DMS79 (cell line): Measurements from ENCODE around the gene PRDM15.

Source experiments
- DNase-seq: peaks from one replicate; lab custom pipeline; 2025; lab: John Stamatoyannopoulos, UW

PRDM15 gene

GRCh38 chr21:41907496-41908258 lies 28.5 kb upstream of the PRDM15 start:
- no peak for DNase-seq

- no peak for DNase-seq
Observed at GRCh38 chr21:41906770-41907169, 27.6 kb upstream of the PRDM15 start.

GRCh38 chr21:41903559-41904351 lies 24.6 kb upstream of the PRDM15 start:
- DNase-seq = no peak

- no peak for DNase-seq
Observed at GRCh38 chr21:41902946-41903345, 23.8 kb upstream of the PRDM15 start.

- no peak for DNase-seq
Observed at GRCh38 chr21:41901782-41902181, 22.6 kb upstream of the PRDM15 start.

- DNase-seq = no peak
Observed at GRCh38 chr21:41901099-41901498, 22.0 kb upstream of the PRDM15 start.

- DNase-seq = no peak
Observed at GRCh38 chr21:41900401-41900800, 21.3 kb upstream of the PRDM15 start.

- DNase-seq = no peak
Observed at GRCh38 chr21:41899426-41900202, 20.5 kb upstream of the PRDM15 start.

GRCh38 chr21:41898998-41899397 lies 19.9 kb upstream of the PRDM15 start:
- no peak for DNase-seq

GRCh38 chr21:41897700-41898099 lies 18.6 kb upstream of the PRDM15 start:
- no peak for DNase-seq

GRCh38 chr21:41897047-41897669 lies 18.0 kb upstream of the PRDM15 start:
- DNase-seq = no peak

- no peak for DNase-seq
Observed at GRCh38 chr21:41895643-41896493, 16.7 kb upstream of the PRDM15 start.

GRCh38 chr21:41894922-41895557 lies 15.9 kb upstream of the PRDM15 start:
- DNase-seq = no peak

GRCh38 chr21:41894511-41894910 lies 15.4 kb upstream of the PRDM15 start:
- DNase-seq = no peak

- no peak for DNase-seq
Observed at GRCh38 chr21:41892726-41893125, 13.6 kb upstream of the PRDM15 start.

GRCh38 chr21:41891132-41891531 lies 12.0 kb upstream of the PRDM15 start:
- no peak for DNase-seq

GRCh38 chr21:41890355-41890754 lies 11.2 kb upstream of the PRDM15 start:
- no peak for DNase-seq

GRCh38 chr21:41888749-41889376 lies 9.7 kb upstream of the PRDM15 start:
- no peak for DNase-seq

- DNase-seq = no peak
Observed at GRCh38 chr21:41887667-41888066, 8.5 kb upstream of the PRDM15 start.

GRCh38 chr21:41886328-41886727 lies 7.2 kb upstream of the PRDM15 start:
- no peak for DNase-seq
